ENCODE measurements around the gene PRKAR2B. TPM values are rescaled to one million over a fixed set of nuclear protein-coding genes. Genes with fewer than 3 reads are reported as not detected.

PRKAR2B gene
- total RNA-seq, 1 donor from 2014 or later, result 14.6 TPM

GRCh38 chr7:107045195-107045960, 873 bp downstream of the PRKAR2B start:
- peak overlapping the region; percentile 79 for H3K27ac Mint-ChIP-seq (ENCODE audit: unreplicated experiment)
- TF ChIP-seq CTCF (IDR thresholded peaks at IDR 0.05; ENCODE audit: partially characterized antibody, unreplicated experiment), result no peak
- no peak for DNase-seq
- peaks cover 4% of the 10 kb centered on the region for H3K9me3 Mint-ChIP-seq (ENCODE audit: unreplicated experiment)
- H3K36me3 Mint-ChIP-seq (ENCODE audit: unreplicated experiment), result peaks cover 5% of the 10 kb centered on the region
- H3K4me3 Mint-ChIP-seq (ENCODE audit: unreplicated experiment), result peak overlapping the region; percentile 95
- H3K27me3 Mint-ChIP-seq (ENCODE audit: unreplicated experiment), result peaks cover 5% of the 10 kb centered on the region
- peaks cover 4% of the 10 kb centered on the region for H3K4me1 Mint-ChIP-seq (ENCODE audit: low read depth, unreplicated experiment)

DNA sequence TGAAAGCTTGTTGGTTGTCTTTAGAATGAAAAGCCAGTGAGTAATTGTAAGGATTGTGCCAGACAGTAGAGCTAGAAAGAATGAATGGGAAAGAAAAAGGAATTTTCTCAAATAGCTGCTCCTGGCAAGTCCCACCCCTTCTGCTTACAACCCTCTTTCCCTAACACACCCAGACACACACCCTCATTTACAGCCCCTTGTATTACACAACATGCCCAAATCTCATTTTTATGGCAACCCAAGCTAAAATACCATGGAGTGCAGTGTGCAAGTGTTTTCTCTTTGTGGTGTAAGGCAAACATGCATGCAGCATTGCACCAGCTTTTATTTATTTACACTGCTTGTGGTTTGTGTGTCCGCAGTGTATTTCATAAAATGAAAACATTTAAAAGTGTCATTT, 1.5 kb downstream of the PRKAR2B start:
- no peak for TF ChIP-seq CTCF (IDR thresholded peaks at IDR 0.05; ENCODE audit: partially characterized antibody, unreplicated experiment)
- H3K27ac Mint-ChIP-seq (ENCODE audit: unreplicated experiment), result no peak overlapping the region
- H3K9me3 Mint-ChIP-seq (ENCODE audit: unreplicated experiment), result peaks cover 4% of the 10 kb centered on the region
- H3K27me3 Mint-ChIP-seq (ENCODE audit: unreplicated experiment), result peaks cover 5% of the 10 kb centered on the region
- DNase-seq, result no peak
- H3K4me1 Mint-ChIP-seq (ENCODE audit: low read depth, unreplicated experiment), result peaks cover 4% of the 10 kb centered on the region
- H3K36me3 Mint-ChIP-seq (ENCODE audit: unreplicated experiment), result peaks cover 5% of the 10 kb centered on the region
- H3K4me3 Mint-ChIP-seq (ENCODE audit: unreplicated experiment), result peak overlapping the region; percentile 95

DNA sequence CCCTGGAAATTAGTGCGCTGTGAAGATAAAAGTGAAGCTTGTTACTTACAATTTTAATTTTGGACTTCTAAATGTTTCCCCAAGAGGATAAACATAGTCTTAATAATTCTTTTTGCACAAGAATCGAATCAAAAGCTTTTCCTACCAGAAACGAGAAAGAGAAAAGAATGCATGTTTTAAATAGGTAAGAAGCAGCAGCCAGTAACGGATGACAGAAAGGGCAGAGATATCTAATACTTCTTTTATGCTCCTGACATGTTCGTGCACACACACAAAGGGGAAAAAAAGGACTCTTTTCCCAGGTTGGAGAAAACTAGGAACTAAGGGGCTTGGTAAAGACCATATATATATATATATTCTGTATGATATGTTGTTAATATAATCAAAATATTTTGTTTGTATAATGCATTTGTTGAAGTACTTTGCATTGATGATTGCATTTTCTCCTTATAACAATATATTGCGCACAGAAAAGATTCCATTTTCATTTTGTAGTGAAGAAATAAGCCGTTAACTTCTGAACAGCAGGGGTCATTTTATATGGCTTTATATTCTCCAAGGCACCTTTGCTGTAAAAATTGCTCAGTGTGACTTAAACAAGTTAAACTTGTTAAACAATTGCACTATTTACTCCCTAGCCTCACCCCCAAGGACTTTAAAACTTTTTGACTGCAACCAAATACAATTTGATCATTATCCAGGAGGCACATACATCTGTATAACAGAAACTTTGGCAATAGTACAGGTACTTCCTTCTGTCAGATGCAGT, 2.2 kb downstream of the PRKAR2B start:
- peak overlapping the region; percentile 95 for H3K4me3 Mint-ChIP-seq (ENCODE audit: unreplicated experiment)
- peaks cover 4% of the 10 kb centered on the region for H3K4me1 Mint-ChIP-seq (ENCODE audit: low read depth, unreplicated experiment)

DNA sequence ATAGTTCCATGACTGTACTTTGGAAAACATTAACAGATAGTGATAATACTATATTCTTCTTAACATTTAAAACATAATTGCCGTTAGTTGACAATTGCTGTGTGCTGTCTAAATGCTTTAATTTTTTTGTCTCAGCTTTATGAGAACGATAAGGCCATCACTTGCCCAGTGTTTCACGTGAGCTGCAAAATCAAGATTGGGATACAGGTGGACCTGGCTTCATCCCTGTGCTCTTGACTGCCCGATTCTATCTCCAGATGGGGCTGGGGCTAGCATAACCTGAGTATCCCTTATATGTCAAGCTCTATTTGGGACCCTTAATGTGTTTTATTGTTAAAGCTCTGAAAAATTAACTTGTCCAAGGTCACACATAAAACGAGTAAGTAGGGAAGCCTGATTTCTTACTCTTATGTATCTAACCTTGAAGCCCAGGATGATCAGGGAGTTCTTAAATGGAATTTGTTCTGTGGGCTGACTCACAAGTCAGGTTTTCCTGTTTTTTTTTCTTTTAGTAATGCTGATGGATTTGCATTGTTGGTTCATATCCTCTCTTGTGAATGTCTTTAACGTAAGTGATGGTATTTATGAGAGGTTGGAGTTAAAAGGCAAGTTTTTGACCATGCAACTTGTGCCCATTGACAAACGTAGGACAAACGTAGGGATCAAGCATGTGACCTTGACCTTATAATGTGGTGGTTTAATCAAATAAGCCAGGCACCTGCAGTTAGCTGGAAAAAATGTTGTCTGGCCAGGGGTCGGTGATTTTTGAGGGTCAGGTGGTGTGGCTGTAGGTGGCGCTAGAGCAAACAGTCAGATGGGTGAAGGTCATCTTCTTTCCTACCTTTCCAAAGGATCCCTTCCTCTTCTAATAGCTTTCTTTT, 3.6 kb downstream of the PRKAR2B start:
- Mint-ChIP-seq H3K27ac (ENCODE audit: unreplicated experiment) (no peak overlapping the region), H3K27me3 (ENCODE audit: unreplicated experiment) (peaks cover 5% of the 10 kb centered on the region), H3K4me3 (ENCODE audit: unreplicated experiment) (no peak overlapping the region), H3K4me1 (ENCODE audit: low read depth, unreplicated experiment) (peaks cover 7% of the 10 kb centered on the region), H3K9me3 (ENCODE audit: unreplicated experiment) (peaks cover 4% of the 10 kb centered on the region), H3K36me3 (ENCODE audit: unreplicated experiment) (peaks cover 5% of the 10 kb centered on the region)
- TF ChIP-seq CTCF (IDR thresholded peaks at IDR 0.05; ENCODE audit: partially characterized antibody, unreplicated experiment), result no peak
- DNase-seq, result no peak

More for the DNA sequence above, 2.2 kb downstream of the PRKAR2B start:
- Mint-ChIP-seq H3K27me3 (ENCODE audit: unreplicated experiment) (peaks cover 5% of the 10 kb centered on the region), H3K36me3 (ENCODE audit: unreplicated experiment) (peaks cover 5% of the 10 kb centered on the region), H3K27ac (ENCODE audit: unreplicated experiment) (no peak overlapping the region), H3K9me3 (ENCODE audit: unreplicated experiment) (peaks cover 4% of the 10 kb centered on the region)
- no peak for DNase-seq
- no peak for TF ChIP-seq CTCF (IDR thresholded peaks at IDR 0.05; ENCODE audit: partially characterized antibody, unreplicated experiment)
